Measurements from ENCODE around the gene BSND. TPM values are rescaled to one million over a fixed set of nuclear protein-coding genes. Genes with fewer than 3 reads are reported as not detected.
"Not testable (repeated sequence)": the region's sequence is repeated elsewhere in the genome, so short reads cannot be mapped to it uniquely, and the experiment has no call there.

The BSND gene
- total RNA-seq, 1 donor = not detected

DNA sequence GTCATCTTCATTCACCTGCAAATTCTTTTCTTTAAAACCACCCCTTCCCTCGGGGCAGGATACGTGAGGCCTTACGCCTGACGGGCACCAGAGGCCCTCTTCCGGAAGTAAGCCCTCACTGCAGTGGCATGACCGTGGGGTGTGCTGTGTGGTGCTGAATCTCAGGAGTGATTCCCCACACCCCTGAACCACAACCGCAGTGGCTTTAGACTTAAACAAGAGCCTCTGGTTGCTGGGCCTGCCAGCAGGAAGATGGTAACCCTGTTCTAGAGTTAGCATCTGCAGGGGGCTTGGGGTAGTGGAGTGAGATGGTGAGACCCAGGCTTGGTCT lies 12.1 kb downstream of the BSND start:
- no peak for DNase-seq (ENCODE audit: low read depth)
- H3K4me3 ChIP-seq (ENCODE audit: low read depth, low read length) = no peak overlapping the region
- TF ChIP-seq, protein P1, sequence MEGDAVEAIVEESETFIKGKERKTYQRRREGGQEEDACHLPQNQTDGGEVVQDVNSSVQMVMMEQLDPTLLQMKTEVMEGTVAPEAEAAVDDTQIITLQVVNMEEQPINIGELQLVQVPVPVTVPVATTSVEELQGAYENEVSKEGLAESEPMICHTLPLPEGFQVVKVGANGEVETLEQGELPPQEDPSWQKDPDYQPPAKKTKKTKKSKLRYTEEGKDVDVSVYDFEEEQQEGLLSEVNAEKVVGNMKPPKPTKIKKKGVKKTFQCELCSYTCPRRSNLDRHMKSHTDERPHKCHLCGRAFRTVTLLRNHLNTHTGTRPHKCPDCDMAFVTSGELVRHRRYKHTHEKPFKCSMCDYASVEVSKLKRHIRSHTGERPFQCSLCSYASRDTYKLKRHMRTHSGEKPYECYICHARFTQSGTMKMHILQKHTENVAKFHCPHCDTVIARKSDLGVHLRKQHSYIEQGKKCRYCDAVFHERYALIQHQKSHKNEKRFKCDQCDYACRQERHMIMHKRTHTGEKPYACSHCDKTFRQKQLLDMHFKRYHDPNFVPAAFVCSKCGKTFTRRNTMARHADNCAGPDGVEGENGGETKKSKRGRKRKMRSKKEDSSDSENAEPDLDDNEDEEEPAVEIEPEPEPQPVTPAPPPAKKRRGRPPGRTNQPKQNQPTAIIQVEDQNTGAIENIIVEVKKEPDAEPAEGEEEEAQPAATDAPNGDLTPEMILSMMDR (IDR thresholded peaks at IDR 0.05; ENCODE audit: insufficient read depth, low read length) = no peak

DNA sequence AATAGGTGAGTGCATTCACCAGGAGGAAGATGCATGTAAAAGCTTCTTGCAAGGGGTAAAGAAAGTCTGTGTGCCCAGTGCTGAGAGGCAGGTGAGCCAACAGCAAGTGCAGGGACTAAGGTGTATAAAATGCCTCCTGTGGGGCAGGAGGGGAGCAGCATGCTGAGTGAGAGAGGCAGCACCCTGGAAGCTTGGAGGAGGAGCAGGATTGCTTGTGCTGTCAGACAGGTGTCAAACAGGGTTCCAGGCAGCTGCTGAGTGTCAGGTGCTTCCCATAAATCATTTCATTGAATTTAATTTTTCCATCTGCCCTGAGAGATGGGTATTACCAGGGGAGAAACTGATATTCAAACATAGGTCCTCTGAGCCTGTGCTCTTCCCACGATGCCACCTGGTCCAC lies 13.9 kb downstream of the BSND start:
- DNase-seq (ENCODE audit: low read depth) = no peak
- H3K4me3 ChIP-seq (ENCODE audit: low read depth, low read length) = no peak overlapping the region
- TF ChIP-seq, protein P1 (IDR thresholded peaks at IDR 0.05; ENCODE audit: insufficient read depth, low read length) = no peak

DNA sequence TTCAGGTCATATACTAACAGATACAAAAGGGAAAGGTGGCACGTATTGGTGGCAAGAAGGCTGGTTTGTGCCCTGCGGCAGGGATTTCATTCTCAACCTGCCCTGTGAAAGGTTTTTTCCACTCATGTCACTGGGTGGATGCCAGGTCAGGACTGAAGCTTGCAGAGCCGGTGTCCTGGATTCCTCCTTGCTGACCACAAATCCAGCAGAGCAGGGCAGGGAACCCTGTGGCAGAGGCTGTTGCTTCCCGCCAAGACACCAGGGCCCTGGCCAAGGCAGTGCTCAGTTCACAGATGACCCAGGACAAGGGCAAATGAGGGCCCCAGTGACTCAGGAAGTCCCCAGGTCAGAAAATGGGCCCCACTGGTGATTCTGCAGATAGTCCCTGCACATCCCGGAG lies 16.4 kb downstream of the BSND start:
- TF ChIP-seq, protein P1 (IDR thresholded peaks at IDR 0.05; ENCODE audit: insufficient read depth, low read length) = no peak
- H3K4me3 ChIP-seq (ENCODE audit: low read depth, low read length) = no peak overlapping the region
- no peak for DNase-seq (ENCODE audit: low read depth)

DNA sequence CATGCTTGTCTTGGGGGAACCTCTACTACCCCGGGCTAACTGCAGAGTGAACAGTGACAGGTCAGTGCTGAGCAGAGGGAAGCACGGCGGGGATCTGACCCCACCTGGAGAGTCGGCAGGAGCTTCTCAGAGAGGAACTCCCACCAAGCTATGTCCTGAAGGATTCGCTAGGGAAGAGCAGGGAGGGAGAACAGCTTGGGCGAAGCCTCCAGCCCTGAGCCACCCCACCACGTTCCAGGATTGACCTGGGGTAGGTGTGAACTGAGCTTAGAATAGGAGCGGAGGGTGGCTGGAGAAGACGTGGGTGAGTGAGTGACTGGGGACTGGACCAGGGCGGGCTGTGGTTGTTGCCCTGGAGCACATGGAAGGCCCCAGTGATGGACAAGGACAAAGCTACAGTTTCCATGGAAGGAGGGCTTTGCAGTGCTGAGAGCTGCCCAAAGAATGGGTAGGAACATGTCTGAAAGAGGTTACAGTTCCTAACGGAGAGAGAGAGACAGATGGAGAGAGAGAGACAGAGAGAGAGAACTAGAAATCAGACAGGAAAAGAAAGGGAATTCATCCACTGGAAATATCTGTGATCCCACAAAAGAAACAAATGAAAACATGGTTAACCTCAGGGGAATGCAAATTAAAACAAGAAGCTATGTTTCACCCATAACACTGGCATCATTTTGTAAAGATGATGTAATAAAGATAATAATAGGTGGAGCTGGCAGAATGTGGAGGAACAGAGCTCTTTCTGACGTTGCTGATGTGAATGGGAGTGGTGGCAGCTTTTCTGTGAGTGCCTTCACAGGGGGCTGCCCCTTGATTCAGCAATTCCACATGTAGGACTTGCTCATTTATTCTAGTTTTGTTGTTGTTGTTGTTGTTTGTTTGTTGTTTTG lies 17.2 kb downstream of the BSND start:
- no peak for DNase-seq (ENCODE audit: low read depth)
- TF ChIP-seq, protein P1 (IDR thresholded peaks at IDR 0.05; ENCODE audit: insufficient read depth, low read length) = no peak
- H3K4me3 ChIP-seq (ENCODE audit: low read depth, low read length) = no peak overlapping the region

DNA sequence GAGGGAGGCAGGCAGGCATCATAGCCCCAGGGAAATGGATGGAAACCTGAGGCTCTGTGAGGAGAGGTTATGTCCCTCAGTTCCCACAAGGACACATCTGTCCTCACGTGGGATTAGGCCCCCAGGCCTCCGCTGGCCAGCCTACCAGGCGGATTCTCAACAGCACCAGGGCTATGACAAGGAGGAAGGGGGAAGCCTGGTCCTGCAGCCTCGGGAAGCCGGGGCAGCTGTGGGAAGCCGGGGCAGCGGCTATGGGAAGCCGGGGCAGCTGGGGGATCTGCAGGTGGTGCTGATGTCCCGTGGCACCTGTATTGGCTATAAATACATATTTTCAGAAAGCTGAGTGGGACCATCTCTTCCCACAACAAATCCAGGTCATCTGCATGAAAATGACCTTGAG lies 19.7 kb downstream of the BSND start:
- no peak for DNase-seq (ENCODE audit: low read depth)
- TF ChIP-seq, protein P1 (IDR thresholded peaks at IDR 0.05; ENCODE audit: insufficient read depth, low read length) = no peak
- no peak overlapping the region for H3K4me3 ChIP-seq (ENCODE audit: low read depth, low read length)

DNA sequence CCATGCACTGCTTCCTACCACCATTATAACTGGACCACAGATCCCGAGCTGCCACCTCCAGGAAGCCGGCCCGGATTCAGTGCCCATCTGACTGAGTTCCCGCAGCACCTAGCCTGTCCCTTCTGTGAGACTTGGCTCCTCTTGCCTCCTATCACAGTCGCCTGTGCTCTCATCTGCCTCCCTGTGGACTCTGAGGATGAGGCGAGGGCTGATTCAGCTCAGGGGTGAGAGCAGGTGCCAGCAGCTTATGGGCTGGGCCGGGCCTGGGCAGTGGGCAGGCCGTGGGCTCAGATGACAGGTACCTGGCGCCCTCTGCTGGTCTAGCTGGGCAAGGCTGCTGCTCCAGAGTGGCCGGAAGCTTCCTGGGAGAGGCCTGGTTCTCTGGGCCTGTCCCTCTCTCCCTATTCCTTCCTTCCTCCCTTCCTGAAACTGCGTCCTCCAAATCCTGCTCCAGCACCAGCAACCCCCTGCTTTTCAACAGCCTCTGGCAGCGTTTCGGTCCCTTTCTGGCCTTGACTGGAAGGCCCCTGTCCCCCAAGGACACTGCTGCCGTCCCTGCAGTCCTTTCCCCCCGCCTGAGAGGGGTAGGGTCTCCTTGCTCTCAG lies 23.3 kb downstream of the BSND start:
- no peak overlapping the region for H3K4me3 ChIP-seq (ENCODE audit: low read depth, low read length)
- peak; percentile 86 for DNase-seq (ENCODE audit: low read depth)
- TF ChIP-seq, protein P1 (IDR thresholded peaks at IDR 0.05; ENCODE audit: insufficient read depth, low read length) = peak; percentile 91

DNA sequence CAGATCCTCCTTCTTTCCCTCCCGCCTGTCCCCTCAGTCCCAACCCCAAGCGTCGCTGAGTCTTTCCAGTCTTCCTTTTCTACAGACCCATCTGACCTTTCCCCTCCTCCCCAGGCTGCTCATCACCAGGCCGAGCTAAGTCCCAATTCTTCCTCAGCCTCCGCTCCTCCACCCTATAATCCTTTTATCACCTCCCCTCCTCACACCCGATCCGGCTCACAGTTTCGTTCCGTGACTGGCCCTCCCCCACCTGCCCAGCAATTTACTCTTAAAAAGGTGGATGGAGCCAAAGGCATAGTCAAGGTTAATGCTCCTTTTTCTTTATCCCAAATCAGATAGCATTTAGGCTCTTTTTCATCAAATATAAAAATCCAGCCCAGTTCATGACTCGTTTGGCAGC lies 25.4 kb downstream of the BSND start:
- H3K4me3 ChIP-seq (ENCODE audit: low read depth, low read length); DNase-seq (ENCODE audit: low read depth): not testable (repeated sequence)

DNA sequence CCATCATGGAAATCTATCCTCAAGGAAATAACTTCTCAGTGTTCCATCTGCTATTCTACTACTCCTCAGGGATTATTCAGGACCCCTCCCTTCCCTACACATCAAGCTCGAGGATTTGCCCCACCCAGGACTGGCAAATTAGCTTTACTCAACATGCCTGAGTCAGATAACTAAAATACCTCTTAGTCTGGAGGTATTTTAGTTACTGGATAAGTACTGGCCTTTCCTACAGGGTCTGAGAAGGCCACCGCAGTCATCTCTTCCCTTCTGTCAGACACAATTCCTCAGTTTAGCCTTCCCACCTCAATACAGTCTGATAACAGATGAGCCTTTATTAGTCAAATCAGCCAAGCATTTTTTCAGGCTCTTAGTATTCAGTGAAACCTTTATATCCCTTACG lies 27.9 kb downstream of the BSND start:
- DNase-seq (ENCODE audit: low read depth); H3K4me3 ChIP-seq (ENCODE audit: low read depth, low read length): not testable (repeated sequence)

DNA sequence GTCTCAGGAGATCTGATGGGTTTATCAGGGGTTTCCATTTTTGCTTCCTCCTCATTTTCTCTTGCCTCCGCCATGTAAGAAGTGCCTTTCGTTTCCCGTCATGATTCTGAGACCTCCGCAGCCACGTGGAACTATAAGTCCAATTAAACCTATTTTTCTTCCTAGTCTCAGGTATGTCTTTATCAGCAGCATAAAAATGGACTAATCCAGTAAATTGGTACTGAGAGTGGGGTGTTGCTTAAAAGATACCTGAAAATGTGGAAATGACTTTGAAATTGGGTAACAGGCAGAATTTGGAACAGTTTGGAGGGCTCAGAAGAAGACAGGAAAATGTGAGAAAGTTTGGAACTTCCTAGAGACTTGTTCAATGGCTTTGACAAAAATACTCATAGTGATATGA lies 32.4 kb downstream of the BSND start:
- not testable (repeated sequence) for DNase-seq (ENCODE audit: low read depth)

More for the DNA sequence above, 32.4 kb downstream of the BSND start:
- not testable (repeated sequence) for H3K4me3 ChIP-seq (ENCODE audit: low read depth, low read length)

Data from fibroblast of the aortic adventitia (primary cell).